Epithelial cell of proximal tubule (primary cell): ENCODE results near the gene TTLL11. TPM values are rescaled to one million over a fixed set of nuclear protein-coding genes. Genes with fewer than 3 reads are reported as not detected.

Experiments used
- DNase-seq: peaks from one replicate; pipeline ENCODE4 v3.0.0-alpha.2; 2011; ENCODE audit warnings: low read depth
- H3K4me3 ChIP-seq: 2 replicates; pipeline ENCODE4 v1.5.1; 2011; ENCODE audit warnings: low read depth, mild to moderate bottlenecking, low read length
- CTCF ChIP-seq: conservative IDR thresholded peaks from 2 replicates; pipeline ENCODE4 v1.5.1; 2012; ENCODE audit warnings: low read depth, mild to moderate bottlenecking, low read length
- total RNA-seq: library from RNA; depleted of rRNA; stranded (reverse); fragments of >200 nt; gene quantifications from 2 replicates; pipeline ENCODE4 v1.2.3, GENCODE V29; 2015

TTLL11 gene
- total RNA-seq, 1 donor from 2014 or later: 0.75 TPM

GRCh38 chr9:122095010-122095767 lies 2.1 kb upstream of the TTLL11 start:
- no peak overlapping the region for H3K4me3 ChIP-seq
- DNase-seq: no peak

GRCh38 chr9:122091682-122092592 lies 1.2 kb downstream of the TTLL11 start:
- no peak for DNase-seq
- H3K4me3 ChIP-seq: peak overlapping the region; percentile 88
- TF ChIP-seq CTCF: no peak

More at GRCh38 chr9:122095010-122095767, 2.1 kb upstream of the TTLL11 start:
- TF ChIP-seq CTCF: peak; percentile 82

- DNase-seq: no peak
- no peak overlapping the region for H3K4me3 ChIP-seq
- TF ChIP-seq CTCF: no peak
Measured at GRCh38 chr9:122090981-122091380, 2.1 kb downstream of the TTLL11 start.

- no peak for TF ChIP-seq CTCF
- no peak for DNase-seq
- no peak overlapping the region for H3K4me3 ChIP-seq
Measured at GRCh38 chr9:122090287-122090883, 2.7 kb downstream of the TTLL11 start.

- no peak for TF ChIP-seq CTCF
- DNase-seq: no peak
- no peak overlapping the region for H3K4me3 ChIP-seq
Measured at GRCh38 chr9:122088880-122089706, 4.0 kb downstream of the TTLL11 start.

- DNase-seq: no peak
- TF ChIP-seq CTCF: no peak
- no peak overlapping the region for H3K4me3 ChIP-seq
Measured at GRCh38 chr9:122087406-122088200, 5.5 kb downstream of the TTLL11 start.
